Activated CD4-positive, alpha-beta T cell treated with anti-CD3 and anti-CD28 coated beads for 36 hours (primary cell): ENCODE data around the gene WDR64. TPM values are rescaled to one million over a fixed set of nuclear protein-coding genes. Genes with fewer than 3 reads are reported as not detected.
"Not testable (repeated sequence)": the region's sequence is repeated elsewhere in the genome, so short reads cannot be mapped to it uniquely, and the experiment has no call there.

ENCODE experiments used
- ATAC-seq: fragments of 200-7000 bp; cut with Tn5 transposase; one replicate; pipeline ENCODE4 v1.10.0; 2021; ENCODE audit warnings: mild to moderate bottlenecking, moderate library complexity
- CTCF ChIA-PET: fragments of 350-600 bp; sonication (Branson Sonifier 250); formaldehyde crosslinking; loops from one replicate; lab custom pipeline; 2021; ENCODE audit warnings: antibody characterized with exemption; lab: Charles Lee
- POLR2A ChIA-PET: fragments of 350-600 bp; sonication (Branson Sonifier 250); formaldehyde crosslinking; loops from one replicate; lab custom pipeline; 2021; ENCODE audit warnings: antibody characterized with exemption, inconsistent platforms; lab: Charles Lee
- DNase-seq: peaks from one replicate; pipeline ENCODE4 v3.0.0-alpha.2; 2020
- H3K27ac Mint-ChIP-seq: one replicate; pipeline ENCODE4 v1.8.0; 2021; ENCODE audit warnings: mixed read lengths
- H3K27me3 Mint-ChIP-seq: one replicate; pipeline ENCODE4 v1.8.0; 2021; ENCODE audit warnings: mixed read lengths
- H3K36me3 Mint-ChIP-seq: one replicate; pipeline ENCODE4 v1.8.0; 2021; ENCODE audit warnings: low read depth, mixed read lengths
- H3K4me1 Mint-ChIP-seq: one replicate; pipeline ENCODE4 v1.8.0; 2021; ENCODE audit warnings: mixed read lengths
- H3K4me3 Mint-ChIP-seq: one replicate; pipeline ENCODE4 v1.8.0; 2021; ENCODE audit warnings: mild to moderate bottlenecking, moderate library complexity, mixed read lengths
- H3K9me3 Mint-ChIP-seq: one replicate; pipeline ENCODE4 v1.8.0; 2021; ENCODE audit warnings: low read depth, mixed read lengths
- intact Hi-C, 2 experiments: fragments of 100-400 bp; cut with DNase I in 1 of 2; cut with micrococcal nuclease in 1 of 2; formaldehyde crosslinking; loops; one replicate each; pipeline versions ENCODE4 v1.14.2 to v1.15.1; 2022 to 2024; cut with DNase I, micrococcal nuclease
- total RNA-seq, 2 experiments: library from RNA; stranded (reverse); gene quantifications; one replicate each; pipeline ENCODE4 v1.2.3, GENCODE V29; 2021

Gene WDR64
- total RNA-seq, 2 experiments from 2014 or later: not detected

DNA sequence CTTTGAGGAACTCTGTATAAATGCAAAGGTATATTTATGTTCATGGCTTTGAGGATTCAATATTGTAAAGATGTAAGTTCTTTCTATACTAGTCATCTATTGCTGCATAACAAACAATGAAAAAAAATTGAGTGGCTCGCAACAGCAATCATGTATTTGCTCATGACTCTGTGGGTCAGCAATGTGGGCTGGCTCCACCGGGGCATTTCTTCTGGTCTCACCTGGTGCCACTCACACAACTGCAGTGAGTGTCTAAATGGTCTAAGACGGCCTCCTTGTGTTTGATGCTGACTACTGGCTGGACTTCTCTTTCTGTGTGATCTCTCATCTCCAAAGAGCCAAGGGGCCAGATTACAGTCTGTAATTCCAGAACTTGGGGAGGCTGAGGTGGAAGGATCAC is 150.8 kb downstream of the WDR64 start:
- Mint-ChIP-seq H3K36me3 (no peaks in the 10 kb centered on the region), H3K9me3 (no peaks in the 10 kb centered on the region), H3K27ac (no peak overlapping the region), H3K27me3 (peaks cover 6% of the 10 kb centered on the region), H3K4me3 (no peak overlapping the region), H3K4me1 (no peaks in the 10 kb centered on the region)
- DNase-seq (no peak), ATAC-seq (no peak)
- ChIA-PET POLR2A (no interaction called here), CTCF (no interaction called here)
- intact Hi-C loops: no loop called here

DNA sequence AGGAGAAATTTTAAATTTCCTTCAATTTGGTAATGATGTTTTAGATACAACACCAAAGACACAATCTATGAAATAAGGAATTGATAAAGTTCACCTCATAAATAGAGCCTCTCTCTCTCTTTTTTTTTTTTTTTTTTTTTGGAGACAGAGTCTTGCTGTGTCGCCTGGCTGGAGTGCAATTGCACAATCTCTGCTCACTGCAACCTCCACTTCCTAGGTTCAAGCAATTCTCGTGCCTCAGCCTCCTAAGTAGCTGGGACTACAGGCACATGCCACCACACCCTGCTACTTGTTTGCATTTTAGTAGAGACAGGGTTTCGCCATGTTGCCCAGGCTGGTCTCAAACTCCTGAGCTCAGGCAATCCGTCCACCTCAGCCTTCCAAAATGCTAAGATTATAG is 152.6 kb downstream of the WDR64 start:
- CTCF ChIA-PET: interaction anchor here (1.2 kb wide), 1 partner anchor 39 kb away, joined by 4 read pairs; no protein-coding TSS in a partner anchor

DNA sequence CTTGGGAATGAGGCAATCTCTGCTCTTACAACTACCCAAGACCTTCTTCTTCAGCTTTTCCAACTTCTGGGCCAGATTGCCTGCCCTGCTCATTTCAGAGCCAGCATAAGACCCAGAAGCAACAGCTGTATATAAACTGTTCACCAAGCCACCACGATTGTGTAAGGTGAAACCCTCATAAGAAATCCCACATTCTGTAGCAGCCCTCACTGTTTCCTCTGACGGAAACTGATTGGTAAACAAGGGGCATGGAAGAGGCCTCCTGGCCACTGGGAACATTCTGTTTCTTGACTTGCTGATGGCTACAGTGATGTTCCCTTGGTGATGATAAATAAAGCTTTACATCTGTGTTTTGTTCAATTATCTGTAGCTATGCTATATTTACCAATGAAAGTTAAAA is 156.2 kb downstream of the WDR64 start:
- Mint-ChIP-seq H3K4me1 (no peaks in the 10 kb centered on the region), H3K36me3 (no peaks in the 10 kb centered on the region), H3K9me3 (no peaks in the 10 kb centered on the region), H3K4me3 (no peak overlapping the region), H3K27ac (no peak overlapping the region), H3K27me3 (peaks cover 3% of the 10 kb centered on the region)
- no peak for DNase-seq
- intact Hi-C loops: no loop called here
- ChIA-PET POLR2A (no interaction called here), CTCF (interaction anchor here (1.0 kb wide), 1 partner anchor 9 kb away, joined by 6 read pairs; no protein-coding TSS in a partner anchor)
- ATAC-seq: no peak

More for the DNA sequence above, 152.6 kb downstream of the WDR64 start:
- H3K9me3 Mint-ChIP-seq, ATAC-seq, DNase-seq, H3K27ac Mint-ChIP-seq, H3K4me1 Mint-ChIP-seq, intact Hi-C loops, H3K4me3 Mint-ChIP-seq, H3K36me3 Mint-ChIP-seq, POLR2A ChIA-PET, H3K27me3 Mint-ChIP-seq: not testable (repeated sequence)

DNA sequence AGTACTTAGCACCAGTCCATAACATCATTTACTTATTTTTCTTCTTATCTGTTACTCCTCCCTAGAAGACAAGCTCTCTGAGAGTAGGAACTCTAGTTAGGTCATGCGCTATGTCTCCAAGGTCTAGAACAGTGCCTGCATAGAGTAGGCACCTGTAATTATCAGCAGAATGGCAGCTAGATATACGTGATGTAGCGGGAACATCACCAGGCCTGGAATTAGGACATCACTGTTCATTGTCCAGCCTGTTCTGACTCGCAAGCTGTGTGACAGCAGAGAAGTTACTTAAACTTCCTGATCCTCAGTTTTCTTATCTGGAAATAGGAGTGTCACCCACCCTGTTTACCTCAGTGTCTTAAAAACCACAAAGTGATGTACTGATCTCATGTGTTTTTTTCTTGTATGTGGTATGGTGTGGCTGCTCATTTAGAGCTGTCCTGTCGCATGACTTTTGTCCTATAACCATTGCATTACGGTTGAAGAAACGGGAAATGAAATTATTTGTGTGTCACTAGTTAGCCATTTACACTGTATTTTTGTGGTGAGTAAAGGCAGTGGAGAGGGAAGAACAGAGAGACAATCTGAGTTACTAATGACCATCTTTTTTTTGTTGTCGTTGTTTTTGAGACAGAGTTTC is 158.8 kb downstream of the WDR64 start:
- H3K9me3 Mint-ChIP-seq: no peaks in the 10 kb centered on the region
- ChIA-PET CTCF (no interaction called here), POLR2A (no interaction called here)
- no peak overlapping the region for H3K27ac Mint-ChIP-seq
- H3K4me3 Mint-ChIP-seq: no peak overlapping the region
- H3K36me3 Mint-ChIP-seq: no peaks in the 10 kb centered on the region
- ATAC-seq (no peak), DNase-seq (no peak)
- H3K27me3 Mint-ChIP-seq: peaks cover 2% of the 10 kb centered on the region
- intact Hi-C loops: no loop called here
- no peaks in the 10 kb centered on the region for H3K4me1 Mint-ChIP-seq

DNA sequence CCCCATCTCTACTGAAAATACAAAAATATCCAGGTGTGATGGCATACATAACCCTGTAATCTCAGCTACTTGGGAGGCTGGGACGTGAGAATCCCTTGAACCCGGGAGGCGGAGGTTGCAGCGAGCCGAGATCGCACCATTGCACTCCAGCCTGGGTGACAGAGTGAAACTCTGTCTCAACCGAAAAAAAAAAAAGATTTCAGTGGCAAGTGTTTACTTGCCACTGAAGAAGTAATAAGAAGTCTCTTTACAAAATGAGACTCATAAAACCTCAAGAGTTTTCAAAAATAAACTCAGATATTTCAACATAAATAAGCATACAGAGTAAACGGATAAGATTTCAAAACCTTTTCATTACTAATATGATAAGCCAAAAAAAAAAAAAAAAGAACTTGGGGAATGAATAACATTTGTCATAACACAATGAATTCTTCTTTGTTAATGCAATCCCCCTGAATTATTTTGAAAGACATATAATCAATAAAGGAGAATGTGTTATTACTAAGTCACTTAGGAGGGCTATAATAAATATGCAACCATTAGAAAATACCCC is 161.8 kb downstream of the WDR64 start:
- no peaks in the 10 kb centered on the region for H3K9me3 Mint-ChIP-seq
- ATAC-seq: no peak
- no peaks in the 10 kb centered on the region for H3K36me3 Mint-ChIP-seq
- intact Hi-C loops: no loop called here
- ChIA-PET POLR2A (no interaction called here), CTCF (no interaction called here)
- no peak for DNase-seq
- no peak overlapping the region for H3K27ac Mint-ChIP-seq
- H3K27me3 Mint-ChIP-seq: peaks cover 8% of the 10 kb centered on the region
- H3K4me3 Mint-ChIP-seq: no peak overlapping the region
- no peaks in the 10 kb centered on the region for H3K4me1 Mint-ChIP-seq

DNA sequence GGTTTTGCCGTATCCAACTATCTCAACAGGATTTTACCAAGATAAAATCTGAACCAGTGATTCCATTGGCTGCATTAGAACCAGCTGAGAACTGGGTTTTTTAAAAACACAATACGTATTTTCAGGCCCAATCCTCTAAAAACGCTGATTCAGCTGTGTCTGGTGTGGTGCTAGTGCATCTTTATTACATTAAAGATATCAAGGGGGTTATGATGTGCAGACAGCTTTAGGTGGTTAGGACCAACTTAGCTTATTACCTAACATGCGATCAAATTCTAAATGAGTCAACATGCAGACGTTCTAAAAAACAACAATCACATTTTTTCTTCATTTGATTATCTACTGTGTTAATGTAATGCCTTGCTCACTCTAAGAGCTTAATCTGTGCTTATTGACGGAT is 163.9 kb downstream of the WDR64 start:
- intact Hi-C loops: no loop called here
- Mint-ChIP-seq H3K27me3 (peaks cover 7% of the 10 kb centered on the region), H3K27ac (no peak overlapping the region), H3K36me3 (no peaks in the 10 kb centered on the region), H3K4me1 (no peaks in the 10 kb centered on the region), H3K4me3 (no peak overlapping the region), H3K9me3 (no peaks in the 10 kb centered on the region)
- no peak for ATAC-seq
- POLR2A ChIA-PET: no interaction called here
- CTCF ChIA-PET: no interaction called here
- no peak for DNase-seq

DNA sequence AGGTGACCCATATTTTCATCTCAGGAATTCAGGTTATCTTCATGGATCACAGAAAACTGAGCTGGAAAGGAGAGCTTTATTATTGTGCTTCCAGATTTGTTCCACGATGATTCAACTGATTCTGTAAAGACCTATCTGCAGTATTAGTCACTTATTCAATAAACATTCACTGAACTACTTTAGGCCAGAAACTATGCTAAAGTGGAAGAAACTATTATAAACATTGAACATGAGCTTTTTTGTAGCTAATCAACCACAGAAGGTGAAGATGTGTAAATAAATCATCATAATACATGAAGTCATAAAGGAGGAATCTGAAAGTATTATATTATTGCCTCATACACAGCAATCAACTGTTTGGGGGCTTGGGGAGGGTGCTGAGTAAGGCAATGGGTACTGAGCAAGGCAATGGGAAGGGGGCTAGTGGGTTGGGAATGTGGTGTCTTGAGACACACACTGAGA is 165.3 kb downstream of the WDR64 start:
- CTCF ChIA-PET: interaction anchor here (0.7 kb wide), 2 partner anchors 20 to 221 kb away, joined by 3 read pairs; no protein-coding TSS in a partner anchor
- Mint-ChIP-seq H3K4me1 (no peaks in the 10 kb centered on the region), H3K27ac (no peak overlapping the region), H3K4me3 (no peak overlapping the region), H3K36me3 (no peaks in the 10 kb centered on the region), H3K9me3 (no peaks in the 10 kb centered on the region), H3K27me3 (peaks cover 7% of the 10 kb centered on the region)
- POLR2A ChIA-PET: no interaction called here
- intact Hi-C loops: no loop called here
- DNase-seq: no peak
- no peak for ATAC-seq

DNA sequence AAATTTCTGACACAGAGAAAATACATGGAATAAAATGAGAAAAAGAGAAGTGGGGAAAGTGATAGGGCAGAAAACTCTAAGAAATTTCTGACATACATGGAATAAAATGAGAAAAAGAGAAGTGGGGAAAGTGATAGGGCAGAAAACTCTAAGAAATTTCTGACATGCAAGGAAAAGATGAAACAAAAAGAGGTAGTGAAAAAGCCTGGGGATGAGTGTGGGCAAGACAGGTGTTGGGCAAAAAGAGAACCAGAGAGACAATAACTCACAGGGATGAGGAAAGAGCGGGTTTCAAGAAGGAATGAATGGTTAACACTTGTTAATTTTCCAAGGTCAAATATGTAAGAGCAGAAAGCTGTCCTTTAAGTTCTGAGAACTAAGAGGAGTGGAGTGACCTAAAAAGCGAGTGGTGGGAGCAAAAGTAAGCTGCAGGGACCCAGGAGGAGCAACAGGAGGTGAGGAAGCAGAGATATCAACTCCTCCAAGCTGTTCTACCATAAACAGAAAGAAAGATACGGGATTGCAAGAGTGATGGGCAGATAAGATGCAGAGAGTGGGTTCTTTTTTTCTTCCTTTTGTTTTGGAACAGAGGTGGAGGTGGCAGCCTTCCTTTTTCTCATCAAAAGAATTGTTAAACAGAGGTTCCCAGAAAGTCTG is 166.0 kb downstream of the WDR64 start:
- ATAC-seq (no peak), DNase-seq (no peak)
- Mint-ChIP-seq H3K36me3 (no peaks in the 10 kb centered on the region), H3K27me3 (peaks cover 7% of the 10 kb centered on the region), H3K4me1 (no peaks in the 10 kb centered on the region), H3K27ac (no peak overlapping the region), H3K4me3 (no peak overlapping the region), H3K9me3 (no peaks in the 10 kb centered on the region)
- POLR2A ChIA-PET: no interaction called here
- intact Hi-C loops: no loop called here
- CTCF ChIA-PET: no interaction called here

DNA sequence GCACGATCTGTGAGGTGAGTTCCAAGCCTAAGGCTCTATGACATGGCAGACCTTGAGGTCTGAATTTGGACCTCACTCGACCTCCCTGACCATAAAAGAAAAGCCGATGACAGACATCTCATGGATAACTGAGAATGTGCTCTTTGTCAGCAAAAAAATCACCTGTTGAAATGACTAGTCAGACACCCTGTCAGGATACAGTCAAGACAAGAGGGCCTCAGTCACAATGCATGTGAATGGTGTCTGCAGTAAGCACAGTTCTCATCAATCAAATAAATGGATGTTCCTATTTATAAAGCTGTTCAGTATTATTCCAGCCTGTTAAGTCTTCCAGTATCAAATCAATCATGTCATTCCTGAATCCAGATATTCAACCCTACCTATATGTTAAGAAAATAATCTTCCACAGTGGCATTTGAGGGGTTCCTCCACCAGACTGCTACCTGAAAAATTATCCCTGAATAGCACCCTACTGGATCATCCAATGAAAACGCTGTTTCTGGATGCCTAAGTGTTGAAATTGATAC is 167.3 kb downstream of the WDR64 start:
- H3K36me3 Mint-ChIP-seq: no peaks in the 10 kb centered on the region
- H3K4me3 Mint-ChIP-seq: no peak overlapping the region
- DNase-seq (no peak), ATAC-seq (no peak)
- intact Hi-C loops: no loop called here
- no peaks in the 10 kb centered on the region for H3K9me3 Mint-ChIP-seq
- no peaks in the 10 kb centered on the region for H3K4me1 Mint-ChIP-seq
- no peak overlapping the region for H3K27ac Mint-ChIP-seq
- POLR2A ChIA-PET: no interaction called here
- CTCF ChIA-PET: interaction anchor here (1.0 kb wide), 1 partner anchor 103 kb away, joined by 3 read pairs; no protein-coding TSS in a partner anchor
- H3K27me3 Mint-ChIP-seq: peaks cover 7% of the 10 kb centered on the region

DNA sequence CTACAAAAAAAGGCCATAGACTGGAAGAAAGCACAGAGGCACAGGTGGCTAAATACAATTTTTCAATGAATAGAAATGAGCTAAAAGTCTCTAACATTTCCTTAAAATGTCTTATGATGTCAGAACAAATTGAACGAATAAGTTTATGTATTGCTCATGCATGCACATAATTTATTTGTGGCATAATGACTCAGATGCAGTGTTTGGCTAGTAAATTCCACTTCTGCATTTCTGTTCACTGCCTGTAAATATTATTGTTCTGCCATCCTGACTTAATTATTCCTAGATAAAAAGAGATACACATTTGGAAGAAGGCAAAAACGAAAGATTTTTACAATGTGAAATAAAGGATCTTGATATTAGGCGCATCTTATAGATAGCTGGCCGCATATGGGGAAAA is 169.3 kb downstream of the WDR64 start:
- Mint-ChIP-seq H3K4me3 (no peak overlapping the region), H3K27ac (no peak overlapping the region), H3K4me1 (no peaks in the 10 kb centered on the region), H3K36me3 (no peaks in the 10 kb centered on the region), H3K27me3 (peaks cover 4% of the 10 kb centered on the region), H3K9me3 (no peaks in the 10 kb centered on the region)
- no peak for ATAC-seq
- DNase-seq: no peak
- ChIA-PET POLR2A (no interaction called here), CTCF (interaction anchor here (0.6 to 1.0 kb wide), 3 partner anchors 23 to 287 kb away, joined by 3 read pairs; no protein-coding TSS in a partner anchor)
- intact Hi-C loops: no loop called here

DNA sequence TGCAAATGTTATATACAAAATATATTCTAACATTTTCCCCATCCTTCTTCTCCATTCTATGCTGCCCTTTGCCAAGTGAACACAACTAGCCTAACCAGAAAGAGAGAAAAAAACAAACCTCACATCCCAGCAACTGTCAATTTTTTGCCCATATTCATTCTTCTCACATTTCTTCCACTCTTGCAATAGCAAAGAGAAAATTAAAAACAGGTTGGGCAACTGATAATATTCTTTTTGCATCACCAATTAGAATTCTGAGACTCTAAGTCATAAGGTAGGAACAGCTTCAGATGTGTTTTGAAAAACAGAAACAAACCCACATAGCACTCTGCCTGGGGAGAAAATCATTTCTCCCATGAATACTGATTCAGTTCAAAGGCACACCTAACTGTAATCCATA is 170.8 kb downstream of the WDR64 start:
- no peak for DNase-seq
- Mint-ChIP-seq H3K27ac (no peak overlapping the region), H3K27me3 (peaks cover 2% of the 10 kb centered on the region), H3K4me3 (no peak overlapping the region), H3K9me3 (no peaks in the 10 kb centered on the region), H3K4me1 (no peaks in the 10 kb centered on the region), H3K36me3 (no peaks in the 10 kb centered on the region)
- no peak for ATAC-seq
- ChIA-PET CTCF (no interaction called here), POLR2A (no interaction called here)
- intact Hi-C loops: no loop called here
